T-helper 1 cell treated with Interleukin-12 subunit alpha and Interleukin-12 subunit beta and Interleukin-4 antibody, amounts not matched to agents 30 μg/mL and 1 μg/mL, for 36 hours (primary cell): ENCODE results near the gene TARS3.

ENCODE experiments used
- H3K27ac Mint-ChIP-seq: one replicate; pipeline ENCODE4 v1.8.0; 2021; ENCODE audit warnings: mild to moderate bottlenecking, mixed read lengths
- H3K27me3 Mint-ChIP-seq: one replicate; pipeline ENCODE4 v1.8.0; 2021; ENCODE audit warnings: low read depth, mixed read lengths
- H3K36me3 Mint-ChIP-seq: one replicate; pipeline ENCODE4 v1.8.0; 2021; ENCODE audit warnings: low read depth, mixed read lengths
- H3K4me1 Mint-ChIP-seq: one replicate; pipeline ENCODE4 v1.8.0; 2021; ENCODE audit warnings: low read depth, mixed read lengths
- H3K4me3 Mint-ChIP-seq: one replicate; pipeline ENCODE4 v1.8.0; 2021; ENCODE audit warnings: mild to moderate bottlenecking, moderate library complexity, mixed read lengths
- H3K9me3 Mint-ChIP-seq: one replicate; pipeline ENCODE4 v1.8.0; 2021; ENCODE audit warnings: mixed read lengths

Gene TARS3

GRCh38 chr15:101654171-101654570, 70.1 kb downstream of the TARS3 start:
- Mint-ChIP-seq H3K27me3 (no peaks in the 10 kb centered on the region), H3K27ac (peak overlapping the region; percentile 6), H3K4me3 (peak overlapping the region; percentile 33), H3K4me1 (peaks cover 27% of the 10 kb centered on the region), H3K9me3 (no peaks in the 10 kb centered on the region), H3K36me3 (peaks cover 11% of the 10 kb centered on the region)

GRCh38 chr15:101652786-101653430, 71.4 kb downstream of the TARS3 start:
- H3K9me3 Mint-ChIP-seq, result no peaks in the 10 kb centered on the region
- H3K4me3 Mint-ChIP-seq, result peak overlapping the region; percentile 97
- peaks cover 30% of the 10 kb centered on the region for H3K4me1 Mint-ChIP-seq
- H3K27me3 Mint-ChIP-seq, result no peaks in the 10 kb centered on the region
- peaks cover 19% of the 10 kb centered on the region for H3K36me3 Mint-ChIP-seq
- peak overlapping the region; percentile 90 for H3K27ac Mint-ChIP-seq

GRCh38 chr15:101652098-101652785, 72.0 kb downstream of the TARS3 start, which contains the start of gene TM2D3:
TM2D3 (minus strand) TSS chr15:101652381; CDS start chr15:101652361, 20 bp downstream.
- Mint-ChIP-seq H3K4me1 (peaks cover 30% of the 10 kb centered on the region), H3K27me3 (no peaks in the 10 kb centered on the region), H3K27ac (peak within 1 kb of the TSS; percentile 93), H3K9me3 (no peaks in the 10 kb centered on the region), H3K36me3 (peaks cover 20% of the 10 kb centered on the region), H3K4me3 (peak within 1 kb of the TSS; percentile 97)

- H3K4me1 Mint-ChIP-seq, result peaks cover 30% of the 10 kb centered on the region
- H3K27ac Mint-ChIP-seq, result peak overlapping the region; percentile 93
- H3K4me3 Mint-ChIP-seq, result peak overlapping the region; percentile 97
- no peaks in the 10 kb centered on the region for H3K9me3 Mint-ChIP-seq
- H3K36me3 Mint-ChIP-seq, result peaks cover 22% of the 10 kb centered on the region
- H3K27me3 Mint-ChIP-seq, result no peaks in the 10 kb centered on the region
Measured at GRCh38 chr15:101651554-101652097, 72.6 kb downstream of the TARS3 start.

GRCh38 chr15:101650145-101650544, 74.1 kb downstream of the TARS3 start:
- H3K27ac Mint-ChIP-seq, result no peak overlapping the region
- peak overlapping the region; percentile 48 for H3K4me3 Mint-ChIP-seq
- H3K9me3 Mint-ChIP-seq, result no peaks in the 10 kb centered on the region
- peaks cover 33% of the 10 kb centered on the region for H3K36me3 Mint-ChIP-seq
- peaks cover 38% of the 10 kb centered on the region for H3K4me1 Mint-ChIP-seq
- no peaks in the 10 kb centered on the region for H3K27me3 Mint-ChIP-seq

- no peak overlapping the region for H3K4me3 Mint-ChIP-seq
- H3K27ac Mint-ChIP-seq, result no peak overlapping the region
- no peaks in the 10 kb centered on the region for H3K27me3 Mint-ChIP-seq
- peaks cover 44% of the 10 kb centered on the region for H3K36me3 Mint-ChIP-seq
- peaks cover 30% of the 10 kb centered on the region for H3K4me1 Mint-ChIP-seq
- no peaks in the 10 kb centered on the region for H3K9me3 Mint-ChIP-seq
Measured at GRCh38 chr15:101648356-101648755, 75.9 kb downstream of the TARS3 start.

GRCh38 chr15:101647251-101647650, 77.0 kb downstream of the TARS3 start:
- Mint-ChIP-seq H3K4me1 (peaks cover 34% of the 10 kb centered on the region), H3K9me3 (no peaks in the 10 kb centered on the region), H3K27me3 (no peaks in the 10 kb centered on the region), H3K27ac (no peak overlapping the region), H3K36me3 (peaks cover 50% of the 10 kb centered on the region), H3K4me3 (no peak overlapping the region)

- H3K36me3 Mint-ChIP-seq, result peaks cover 55% of the 10 kb centered on the region
- no peaks in the 10 kb centered on the region for H3K9me3 Mint-ChIP-seq
- H3K4me3 Mint-ChIP-seq, result no peak overlapping the region
- H3K4me1 Mint-ChIP-seq, result peaks cover 39% of the 10 kb centered on the region
- no peak overlapping the region for H3K27ac Mint-ChIP-seq
- H3K27me3 Mint-ChIP-seq, result no peaks in the 10 kb centered on the region
Measured at GRCh38 chr15:101646672-101647071, 77.6 kb downstream of the TARS3 start.

GRCh38 chr15:101642361-101642760, 81.9 kb downstream of the TARS3 start:
- no peaks in the 10 kb centered on the region for H3K27me3 Mint-ChIP-seq
- peaks cover 51% of the 10 kb centered on the region for H3K36me3 Mint-ChIP-seq
- H3K9me3 Mint-ChIP-seq, result no peaks in the 10 kb centered on the region
- H3K4me3 Mint-ChIP-seq, result no peak overlapping the region
- peak overlapping the region; percentile 20 for H3K27ac Mint-ChIP-seq
- peaks cover 21% of the 10 kb centered on the region for H3K4me1 Mint-ChIP-seq

GRCh38 chr15:101641894-101642293, 82.4 kb downstream of the TARS3 start:
- H3K4me3 Mint-ChIP-seq, result no peak overlapping the region
- H3K4me1 Mint-ChIP-seq, result peaks cover 21% of the 10 kb centered on the region
- H3K36me3 Mint-ChIP-seq, result peaks cover 50% of the 10 kb centered on the region
- H3K9me3 Mint-ChIP-seq, result no peaks in the 10 kb centered on the region
- H3K27ac Mint-ChIP-seq, result peak overlapping the region; percentile 20
- H3K27me3 Mint-ChIP-seq, result no peaks in the 10 kb centered on the region

- Mint-ChIP-seq H3K4me3 (no peak overlapping the region), H3K36me3 (peaks cover 45% of the 10 kb centered on the region), H3K4me1 (peaks cover 21% of the 10 kb centered on the region)
Measured at GRCh38 chr15:101641129-101641764, 83.0 kb downstream of the TARS3 start.

GRCh38 chr15:101639667-101640066, 84.6 kb downstream of the TARS3 start:
- no peak overlapping the region for H3K27ac Mint-ChIP-seq
- no peaks in the 10 kb centered on the region for H3K27me3 Mint-ChIP-seq
- H3K9me3 Mint-ChIP-seq, result no peaks in the 10 kb centered on the region
- no peak overlapping the region for H3K4me3 Mint-ChIP-seq
- peaks cover 14% of the 10 kb centered on the region for H3K4me1 Mint-ChIP-seq
- peaks cover 32% of the 10 kb centered on the region for H3K36me3 Mint-ChIP-seq

More at GRCh38 chr15:101641129-101641764, 83.0 kb downstream of the TARS3 start:
- Mint-ChIP-seq H3K9me3 (no peaks in the 10 kb centered on the region), H3K27ac (peak overlapping the region; percentile 84), H3K27me3 (no peaks in the 10 kb centered on the region)

GRCh38 chr15:101637919-101638318, 86.4 kb downstream of the TARS3 start:
- Mint-ChIP-seq H3K27me3 (no peaks in the 10 kb centered on the region), H3K27ac (no peak overlapping the region), H3K4me1 (peaks cover 14% of the 10 kb centered on the region), H3K36me3 (peaks cover 25% of the 10 kb centered on the region), H3K9me3 (no peaks in the 10 kb centered on the region), H3K4me3 (no peak overlapping the region)

- Mint-ChIP-seq H3K36me3 (peaks cover 23% of the 10 kb centered on the region), H3K27ac (no peak overlapping the region)
Measured at GRCh38 chr15:101637516-101637915, 86.8 kb downstream of the TARS3 start.

More at GRCh38 chr15:101637516-101637915, 86.8 kb downstream of the TARS3 start:
- H3K4me3 Mint-ChIP-seq, result no peak overlapping the region
- H3K27me3 Mint-ChIP-seq, result no peaks in the 10 kb centered on the region
- H3K9me3 Mint-ChIP-seq, result no peaks in the 10 kb centered on the region
- H3K4me1 Mint-ChIP-seq, result peaks cover 13% of the 10 kb centered on the region
